Measurements from ENCODE around the gene LPCAT4.
"Not testable (repeated sequence)": the region's sequence is repeated elsewhere in the genome, so short reads cannot be mapped to it uniquely, and the experiment has no call there.

The LPCAT4 gene

GRCh38 chr15:34349769-34350168 is 17.2 kb downstream of the LPCAT4 start:
- CTCF ChIA-PET = interaction anchor here (1.1 kb wide), 1 partner anchor 18 kb away, joined by 4 read pairs; the partner anchor contains the start of gene LPCAT4
- no peak for DNase-seq (ENCODE audit: extremely low spot score)
- POLR2A ChIA-PET = no interaction called here

GRCh38 chr15:34348735-34349300 is 18.2 kb downstream of the LPCAT4 start:
- TF ChIP-seq CTCF (IDR thresholded peaks at IDR 0.05; ENCODE audit: control extremely low read depth, extremely low read depth, low read depth, missing control alignments) = no peak
- ChIA-PET CTCF (interaction anchor here (0.6 kb wide), 1 partner anchor 19 kb away, joined by 3 read pairs; no protein-coding TSS in a partner anchor), POLR2A (no interaction called here)
- no peak for DNase-seq (ENCODE audit: extremely low spot score)

More at GRCh38 chr15:34349769-34350168, 17.2 kb downstream of the LPCAT4 start:
- TF ChIP-seq CTCF (IDR thresholded peaks at IDR 0.05; ENCODE audit: control extremely low read depth, extremely low read depth, low read depth, missing control alignments) = no peak

- POLR2A ChIA-PET = no interaction called here
- no peak for DNase-seq (ENCODE audit: extremely low spot score)
- CTCF ChIA-PET = interaction anchor here (0.6 kb wide), 1 partner anchor 20 kb away, joined by 3 read pairs; no protein-coding TSS in a partner anchor
- TF ChIP-seq CTCF (IDR thresholded peaks at IDR 0.05; ENCODE audit: control extremely low read depth, extremely low read depth, low read depth, missing control alignments) = no peak
These were observed 18.9 kb downstream of the LPCAT4 start for GRCh38 chr15:34347951-34348638.

- peak; percentile 82 for DNase-seq (ENCODE audit: extremely low spot score)
- TF ChIP-seq CTCF (IDR thresholded peaks at IDR 0.05; ENCODE audit: control extremely low read depth, extremely low read depth, low read depth, missing control alignments) = peak; percentile 94
- CTCF ChIA-PET = interaction anchor here (0.8 to 3.5 kb wide), 22 partner anchors 9 to 245 kb away, joined by 3 to 33 read pairs (median 4); partner anchors contain the start of gene LPCAT4
- POLR2A ChIA-PET = interaction anchor here (0.9 kb wide), 1 partner anchor 9 kb away, joined by 3 read pairs; no protein-coding TSS in a partner anchor
These were observed 24.0 kb downstream of the LPCAT4 start, which contains the start of the genes NOP10 and NUTM1 for GRCh38 chr15:34342737-34343575. TSS of gene NOP10 (minus strand) at chr15:34343136. CDS start at chr15:34343073, 63 bp downstream. TSS of gene NUTM1 (plus strand) at chr15:34343315. CDS start at chr15:34343697, 382 bp downstream.

GRCh38 chr15:34342213-34342736 is 24.7 kb downstream of the LPCAT4 start:
- DNase-seq (ENCODE audit: extremely low spot score); POLR2A ChIA-PET: not testable (repeated sequence)
- CTCF ChIA-PET = interaction anchor here (0.8 to 3.5 kb wide), 17 partner anchors 9 to 109 kb away, joined by 3 to 33 read pairs (median 5); partner anchors contain the start of gene LPCAT4

GRCh38 chr15:34341381-34342212 is 25.4 kb downstream of the LPCAT4 start:
- DNase-seq (ENCODE audit: extremely low spot score) = no peak
- POLR2A ChIA-PET = no interaction called here
- CTCF ChIA-PET = interaction anchor here (0.9 to 3.5 kb wide), 3 partner anchors 8 to 19 kb away, joined by 3 to 27 read pairs (median 12); no protein-coding TSS in a partner anchor
- no peak for TF ChIP-seq CTCF (IDR thresholded peaks at IDR 0.05; ENCODE audit: control extremely low read depth, extremely low read depth, low read depth, missing control alignments)

Data from GM10248 (cell line).